HG03439 (cell line): Measurements from ENCODE around the gene COL27A1.
"Not testable (repeated sequence)": the region's sequence is repeated elsewhere in the genome, so short reads cannot be mapped to it uniquely, and the experiment has no call there.

Source experiments
- ATAC-seq: cut with Tn5 transposase; IDR thresholded peaks from one replicate; pipeline ENCODE4 v1.9.1; 2021; ENCODE audit warnings: mild to moderate bottlenecking, moderate library complexity; ENCODE audit not compliant: unreplicated experiment

Gene COL27A1

GRCh38 chr9:114122136-114123027 lies 33.0 kb upstream of the COL27A1 start:
- ATAC-seq: no peak

GRCh38 chr9:114123031-114123977 lies 32.0 kb upstream of the COL27A1 start:
- no peak for ATAC-seq

- ATAC-seq: no peak
These were observed 31.2 kb upstream of the COL27A1 start for GRCh38 chr9:114124138-114124537.

- ATAC-seq: no peak
These were observed 30.5 kb upstream of the COL27A1 start for GRCh38 chr9:114124666-114125475.

- ATAC-seq: no peak
These were observed 29.8 kb upstream of the COL27A1 start for GRCh38 chr9:114125476-114126013.

GRCh38 chr9:114126247-114127060 lies 28.9 kb upstream of the COL27A1 start:
- ATAC-seq: no peak

GRCh38 chr9:114128759-114129158 lies 26.6 kb upstream of the COL27A1 start:
- not testable (repeated sequence) for ATAC-seq

GRCh38 chr9:114130141-114130540 lies 25.2 kb upstream of the COL27A1 start:
- ATAC-seq: no peak

GRCh38 chr9:114130624-114131277 lies 24.6 kb upstream of the COL27A1 start:
- no peak for ATAC-seq

- no peak for ATAC-seq
These were observed 23.4 kb upstream of the COL27A1 start for GRCh38 chr9:114131808-114132549.

- ATAC-seq: no peak
These were observed 22.8 kb upstream of the COL27A1 start for GRCh38 chr9:114132550-114132918.

GRCh38 chr9:114134827-114135396 lies 20.4 kb upstream of the COL27A1 start:
- ATAC-seq: no peak

GRCh38 chr9:114137831-114138230 lies 17.5 kb upstream of the COL27A1 start:
- no peak for ATAC-seq

- ATAC-seq: no peak
These were observed 16.8 kb upstream of the COL27A1 start for GRCh38 chr9:114138552-114138971.

- ATAC-seq: no peak
These were observed 16.3 kb upstream of the COL27A1 start for GRCh38 chr9:114139071-114139470.

- no peak for ATAC-seq
These were observed 14.9 kb upstream of the COL27A1 start for GRCh38 chr9:114140401-114140800.

GRCh38 chr9:114140850-114141249 lies 14.5 kb upstream of the COL27A1 start:
- no peak for ATAC-seq
